A673 (cell line): ENCODE measurements around the gene CRYBA2.

ENCODE experiments used
- EZH2 ChIP-seq: fragments of 200-600 bp; sonication (generic); IDR thresholded peaks from 2 replicates; pipeline ENCODE4 v1.6.1; 2017; ENCODE audit warnings: borderline replicate concordance, low read depth, mild to moderate bottlenecking, mixed read lengths, antibody characterized with exemption, low read length; ENCODE audit not compliant: poor library complexity, severe bottlenecking
- TF ChIP-seq, protein P1 (sequence below): fragments of 300-800, 200-600 bp; sonication (generic); conservative IDR thresholded peaks from 2 replicates; pipeline ENCODE4 v1.5.1; 2017; ENCODE audit warnings: low read depth, mild to moderate bottlenecking, antibody characterized with exemption, low read length, moderate library complexity, mixed read lengths

DNA sequence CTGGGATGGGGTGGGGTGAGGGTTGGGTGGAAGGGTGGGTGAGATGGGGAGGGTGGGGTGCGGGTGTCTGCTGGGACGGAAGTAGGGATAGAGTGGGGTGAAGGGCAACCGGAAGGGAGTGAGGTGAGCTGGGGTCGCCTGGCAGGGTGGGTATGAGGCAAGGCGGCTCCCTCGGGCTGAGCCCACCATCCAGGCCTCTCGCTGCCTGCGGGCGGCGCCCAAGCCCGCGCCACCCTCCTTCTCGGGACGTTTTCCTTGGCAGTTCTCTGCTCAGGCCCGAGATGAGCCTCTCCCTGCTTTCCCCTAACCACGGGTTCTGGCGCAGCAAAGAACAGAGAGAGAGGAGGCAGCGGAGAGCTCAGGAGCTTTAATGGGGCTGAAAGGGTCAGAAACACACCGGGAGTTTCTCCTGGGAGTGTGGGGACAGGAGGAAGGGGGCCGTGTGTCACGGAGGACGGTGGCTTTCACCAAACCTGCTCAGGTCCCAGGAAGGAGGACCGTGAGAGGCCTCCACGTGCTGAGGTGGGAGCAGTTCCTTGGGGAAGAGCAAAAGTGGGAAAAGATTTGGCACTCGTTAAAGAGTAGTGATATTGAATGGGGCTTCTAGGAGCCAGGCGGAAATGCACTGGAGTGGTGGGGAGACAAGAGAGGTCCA is 12.4 kb downstream of the CRYBA2 start:
- no peak for TF ChIP-seq EZH2
- TF ChIP-seq, protein P1, sequence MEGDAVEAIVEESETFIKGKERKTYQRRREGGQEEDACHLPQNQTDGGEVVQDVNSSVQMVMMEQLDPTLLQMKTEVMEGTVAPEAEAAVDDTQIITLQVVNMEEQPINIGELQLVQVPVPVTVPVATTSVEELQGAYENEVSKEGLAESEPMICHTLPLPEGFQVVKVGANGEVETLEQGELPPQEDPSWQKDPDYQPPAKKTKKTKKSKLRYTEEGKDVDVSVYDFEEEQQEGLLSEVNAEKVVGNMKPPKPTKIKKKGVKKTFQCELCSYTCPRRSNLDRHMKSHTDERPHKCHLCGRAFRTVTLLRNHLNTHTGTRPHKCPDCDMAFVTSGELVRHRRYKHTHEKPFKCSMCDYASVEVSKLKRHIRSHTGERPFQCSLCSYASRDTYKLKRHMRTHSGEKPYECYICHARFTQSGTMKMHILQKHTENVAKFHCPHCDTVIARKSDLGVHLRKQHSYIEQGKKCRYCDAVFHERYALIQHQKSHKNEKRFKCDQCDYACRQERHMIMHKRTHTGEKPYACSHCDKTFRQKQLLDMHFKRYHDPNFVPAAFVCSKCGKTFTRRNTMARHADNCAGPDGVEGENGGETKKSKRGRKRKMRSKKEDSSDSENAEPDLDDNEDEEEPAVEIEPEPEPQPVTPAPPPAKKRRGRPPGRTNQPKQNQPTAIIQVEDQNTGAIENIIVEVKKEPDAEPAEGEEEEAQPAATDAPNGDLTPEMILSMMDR, result no peak
